Measurements from ENCODE around the gene MTERF4. TPM values are rescaled to one million over a fixed set of nuclear protein-coding genes. Genes with fewer than 3 reads are reported as not detected.

Gene MTERF4
- polyA plus RNA-seq, 2 of the 4 experiments (the other 2 are of a cell fraction), result 44.9 to 47.1 TPM

- FAIRE-seq (no peak), DNase-seq (ENCODE audit: low read depth in 1 of 2, low spot score in 1 of 2) (no peak), ATAC-seq (no peak)
- ChIA-PET POLR2A (no interaction called here), CTCF (no interaction called here)
- Histone ChIP-seq H3K4me3 (no peak overlapping the region), H3K27ac (no peak overlapping the region), H3K4me2 (no peak overlapping the region), H3K9me3 (no peaks in the 10 kb centered on the region), H3K4me1 (no peaks in the 10 kb centered on the region)
- 95% methylated on average over 10 of the region's 10 CpGs for WGBS (ENCODE audit: missing lambda C conversion rate)
- TF ChIP-seq HMGXB4 (CRISPR knock-in tag; IDR thresholded peaks at IDR 0.05; ENCODE audit: borderline replicate concordance) (no peak), HOXA7 (CRISPR knock-in tag; IDR thresholded peaks at IDR 0.05) (no peak), HES2 (IDR thresholded peaks at IDR 0.05) (no peak), TP53 (CRISPR knock-in tag; IDR thresholded peaks at IDR 0.05) (no peak), HEYL (CRISPR knock-in tag; IDR thresholded peaks at IDR 0.05) (no peak), PHF8 (IDR thresholded peaks at IDR 0.05; ENCODE audit: borderline replicate concordance, low read depth) (no peak), RFX5 (IDR thresholded peaks at IDR 0.05) (no peak), ZSCAN20 (CRISPR knock-in tag; IDR thresholded peaks at IDR 0.05) (no peak), JUN (IDR thresholded peaks at IDR 0.05) (no peak), BCL3 (IDR thresholded peaks at IDR 0.05) (no peak), ESRRA (IDR thresholded peaks at IDR 0.05; ENCODE audit: borderline replicate concordance, low read length) (no peak), SREBF2 (IDR thresholded peaks at IDR 0.05) (no peak), POLR2AphosphoS2 (conservative IDR thresholded peaks at IDR 0.05; ENCODE audit: low read length) (no peak), EHMT2 (IDR thresholded peaks at IDR 0.05; ENCODE audit: low read depth) (no peak), FOSL2 (IDR thresholded peaks at IDR 0.05) (no peak), FOSL2 (CRISPR knock-in tag; IDR thresholded peaks at IDR 0.05) (no peak), CBX8 (IDR thresholded peaks at IDR 0.05) (no peak), HOXB13 (CRISPR knock-in tag; IDR thresholded peaks at IDR 0.05; ENCODE audit: low read depth) (no peak), CBX2 (IDR thresholded peaks at IDR 0.05; ENCODE audit: borderline replicate concordance, low read depth) (no peak), MYC (IDR thresholded peaks at IDR 0.05; ENCODE audit: borderline replicate concordance, low read length) (no peak)
These were observed 31.3 kb upstream of the MTERF4 start for GRCh38 chr2:241133436-241133820.

- CTCF ChIA-PET, result interaction anchor here (1.3 kb wide), 1 partner anchor 11 kb away, joined by 4 read pairs; no protein-coding TSS in a partner anchor
- Histone ChIP-seq H3K4me2 (no peak overlapping the region), H3K4me3 (no peak overlapping the region), H3K4me1 (no peaks in the 10 kb centered on the region), H3K9me3 (no peaks in the 10 kb centered on the region), H3K27ac (no peak overlapping the region)
- DNase-seq (ENCODE audit: low read depth in 1 of 2, low spot score in 1 of 2) (no peak), FAIRE-seq (no peak), ATAC-seq (no peak)
- WGBS (ENCODE audit: missing lambda C conversion rate), result 88% methylated on average over 14 of the region's 14 CpGs
- POLR2A ChIA-PET, result no interaction called here
- TF ChIP-seq POLR2AphosphoS2 (conservative IDR thresholded peaks at IDR 0.05; ENCODE audit: low read length) (no peak), RCOR1 (IDR thresholded peaks at IDR 0.05; ENCODE audit: low read depth, low read length) (no peak), BHLHE40 (IDR thresholded peaks at IDR 0.05; ENCODE audit: low read depth, low read length) (no peak), EP300 (IDR thresholded peaks at IDR 0.05) (no peak), FOXS1 (CRISPR knock-in tag; IDR thresholded peaks at IDR 0.05) (no peak), REST (IDR thresholded peaks at IDR 0.05) (no peak), ZSCAN20 (CRISPR knock-in tag; IDR thresholded peaks at IDR 0.05) (no peak), MAX (IDR thresholded peaks at IDR 0.05) (no peak), E2F6 (IDR thresholded peaks at IDR 0.05; ENCODE audit: borderline replicate concordance, low read depth) (no peak), EHF (CRISPR knock-in tag; IDR thresholded peaks at IDR 0.05) (no peak), HES2 (IDR thresholded peaks at IDR 0.05) (no peak), HEYL (CRISPR knock-in tag; IDR thresholded peaks at IDR 0.05) (no peak), POLR2A (IDR thresholded peaks at IDR 0.05; ENCODE audit: low read length) (no peak), HOXB5 (CRISPR knock-in tag; IDR thresholded peaks at IDR 0.05) (no peak), MAFK (IDR thresholded peaks at IDR 0.05; ENCODE audit: partially characterized antibody) (no peak)
These were observed 30.7 kb upstream of the MTERF4 start for GRCh38 chr2:241132538-241133435.
